ENCODE measurements around the gene KRT37.

KRT37 gene

GRCh38 chr17:41402161-41402560 is 22.2 kb downstream of the KRT37 start:
- Histone ChIP-seq H4K12ac (ENCODE audit: low read depth, low read length) (no peak overlapping the region), H3K79me1 (ENCODE audit: low read length) (no peaks in the 10 kb centered on the region), H3K4ac (ENCODE audit: low read depth, low read length) (no peak overlapping the region), H2AFZ (ENCODE audit: insufficient read depth, low read length, poor library complexity) (no peak overlapping the region), H3K27ac (ENCODE audit: low read depth, low read length) (no peak overlapping the region), H4K91ac (ENCODE audit: low read depth, low read length) (no peak overlapping the region), H3K9ac (ENCODE audit: low read length) (no peak overlapping the region), H3K36me3 (ENCODE audit: control insufficient read depth in 1 of 2, insufficient read depth in 2 of 2, low read length in 2 of 2) (no peaks in the 10 kb centered on the region), H2BK5ac (ENCODE audit: low read depth, low read length, poor library complexity) (no peak overlapping the region), H3K4me1 (ENCODE audit: control insufficient read depth in 1 of 2, insufficient read depth in 2 of 2, low read length in 2 of 2) (peaks cover 0 to 6% of the 10 kb centered on the region in 2 experiments), H3K14ac (ENCODE audit: low read length) (no peak overlapping the region), H3K4me3 (ENCODE audit: low read depth, low read length) (no peak overlapping the region), H3K9me3 (ENCODE audit: insufficient read depth, low read depth, low read length) (no peaks in the 10 kb centered on the region), H3K4me2 (ENCODE audit: low read length) (no peak overlapping the region), H3K18ac (ENCODE audit: low read length) (no peak overlapping the region), H3K79me2 (ENCODE audit: control insufficient read depth, insufficient read depth, low read length, poor library complexity) (no peaks in the 10 kb centered on the region), H2AK5ac (ENCODE audit: low read length) (no peak overlapping the region), H3K27me3 (ENCODE audit: insufficient read depth, low read length) (no peaks in the 10 kb centered on the region), H2BK120ac (ENCODE audit: insufficient read depth, low read length, poor library complexity) (no peak overlapping the region), H3K23ac (ENCODE audit: low read length) (no peak overlapping the region), H2BK12ac (ENCODE audit: low read length) (no peak overlapping the region), H4K8ac (ENCODE audit: low read depth, low read length) (no peak overlapping the region)
- WGBS (ENCODE audit: extremely low coverage, insufficient coverage, insufficient read length) = no CpG with 5 or more reads among the region's 5 CpGs
- DNase-seq = no peak

GRCh38 chr17:41396996-41397660 is 27.3 kb downstream of the KRT37 start, which contains the start of gene KRT31:
KRT31 (minus strand) TSS chr17:41397608; CDS start chr17:41397539, 69 bp downstream.
- Histone ChIP-seq H2BK120ac (ENCODE audit: insufficient read depth, low read length, poor library complexity) (no peak within 1 kb of the TSS), H3K36me3 (ENCODE audit: control insufficient read depth in 1 of 2, insufficient read depth in 2 of 2, low read length in 2 of 2) (no peaks in the 10 kb centered on the region), H3K79me2 (ENCODE audit: control insufficient read depth, insufficient read depth, low read length, poor library complexity) (no peaks in the 10 kb centered on the region), H3K18ac (ENCODE audit: low read length) (no peak within 1 kb of the TSS), H3K14ac (ENCODE audit: low read length) (no peak within 1 kb of the TSS), H3K4ac (ENCODE audit: low read depth, low read length) (no peak within 1 kb of the TSS), H3K4me2 (ENCODE audit: low read length) (no peak within 1 kb of the TSS), H3K27ac (ENCODE audit: low read depth, low read length) (no peak within 1 kb of the TSS), H3K4me3 (ENCODE audit: low read depth, low read length) (no peak within 1 kb of the TSS), H2AFZ (ENCODE audit: insufficient read depth, low read length, poor library complexity) (no peak within 1 kb of the TSS), H3K9ac (ENCODE audit: low read length) (no peak within 1 kb of the TSS), H2BK5ac (ENCODE audit: low read depth, low read length, poor library complexity) (no peak within 1 kb of the TSS), H3K79me1 (ENCODE audit: low read length) (no peaks in the 10 kb centered on the region), H3K23ac (ENCODE audit: low read length) (no peak within 1 kb of the TSS), H2BK12ac (ENCODE audit: low read length) (no peak within 1 kb of the TSS), H4K12ac (ENCODE audit: low read depth, low read length) (no peak within 1 kb of the TSS), H4K8ac (ENCODE audit: low read depth, low read length) (no peak within 1 kb of the TSS), H3K9me3 (ENCODE audit: insufficient read depth, low read depth, low read length) (no peaks in the 10 kb centered on the region), H2AK5ac (ENCODE audit: low read length) (no peak within 1 kb of the TSS), H3K4me1 (ENCODE audit: control insufficient read depth in 1 of 2, insufficient read depth in 2 of 2, low read length in 2 of 2) (peaks cover 13 to 16% of the 10 kb centered on the region in 2 experiments), H4K91ac (ENCODE audit: low read depth, low read length) (no peak within 1 kb of the TSS), H3K27me3 (ENCODE audit: insufficient read depth, low read length) (no peaks in the 10 kb centered on the region)
- no CpG with 5 or more reads among the region's 16 CpGs for WGBS (ENCODE audit: extremely low coverage, insufficient coverage, insufficient read length)
- DNase-seq = no peak

- no peaks in the 10 kb centered on the region for H3K79me2 ChIP-seq (ENCODE audit: control insufficient read depth, insufficient read depth, low read length, poor library complexity)
- no peaks in the 10 kb centered on the region for H3K9me3 ChIP-seq (ENCODE audit: insufficient read depth, low read depth, low read length)
- no peak overlapping the region for H2AFZ ChIP-seq (ENCODE audit: insufficient read depth, low read length, poor library complexity)
- H3K36me3 ChIP-seq (ENCODE audit: control insufficient read depth in 1 of 2, insufficient read depth in 2 of 2, low read length in 2 of 2) = no peaks in the 10 kb centered on the region
- no peak overlapping the region for H3K4me3 ChIP-seq (ENCODE audit: low read depth, low read length)
- no peak overlapping the region for H4K91ac ChIP-seq (ENCODE audit: low read depth, low read length)
- no peak overlapping the region for H3K27ac ChIP-seq (ENCODE audit: low read depth, low read length)
- no peak overlapping the region for H3K9ac ChIP-seq (ENCODE audit: low read length)
- no peak overlapping the region for H4K8ac ChIP-seq (ENCODE audit: low read depth, low read length)
- H3K4me1 ChIP-seq (ENCODE audit: control insufficient read depth in 1 of 2, insufficient read depth in 2 of 2, low read length in 2 of 2) = peaks cover 13 to 16% of the 10 kb centered on the region in 2 experiments
- no peak overlapping the region for H2AK5ac ChIP-seq (ENCODE audit: low read length)
- no peak overlapping the region for H2BK120ac ChIP-seq (ENCODE audit: insufficient read depth, low read length, poor library complexity)
- H3K14ac ChIP-seq (ENCODE audit: low read length) = no peak overlapping the region
- H3K23ac ChIP-seq (ENCODE audit: low read length) = no peak overlapping the region
- H2BK5ac ChIP-seq (ENCODE audit: low read depth, low read length, poor library complexity) = no peak overlapping the region
- no peak overlapping the region for H3K4ac ChIP-seq (ENCODE audit: low read depth, low read length)
- WGBS (ENCODE audit: extremely low coverage, insufficient coverage, insufficient read length) = no CpG with 5 or more reads among the region's 7 CpGs
- H3K27me3 ChIP-seq (ENCODE audit: insufficient read depth, low read length) = no peaks in the 10 kb centered on the region
- no peaks in the 10 kb centered on the region for H3K79me1 ChIP-seq (ENCODE audit: low read length)
- H3K4me2 ChIP-seq (ENCODE audit: low read length) = no peak overlapping the region
- H4K12ac ChIP-seq (ENCODE audit: low read depth, low read length) = no peak overlapping the region
- DNase-seq = no peak
- H3K18ac ChIP-seq (ENCODE audit: low read length) = no peak overlapping the region
- no peak overlapping the region for H2BK12ac ChIP-seq (ENCODE audit: low read length)
Observed at GRCh38 chr17:41396340-41396739, 28.0 kb downstream of the KRT37 start.

GRCh38 chr17:41395611-41396010 is 28.8 kb downstream of the KRT37 start:
- no CpG with 5 or more reads among the region's 1 CpG for WGBS (ENCODE audit: extremely low coverage, insufficient coverage, insufficient read length)
- Histone ChIP-seq H2BK120ac (ENCODE audit: insufficient read depth, low read length, poor library complexity) (no peak overlapping the region), H3K79me2 (ENCODE audit: control insufficient read depth, insufficient read depth, low read length, poor library complexity) (no peaks in the 10 kb centered on the region), H3K9me3 (ENCODE audit: insufficient read depth, low read depth, low read length) (no peaks in the 10 kb centered on the region), H4K12ac (ENCODE audit: low read depth, low read length) (no peak overlapping the region), H2AFZ (ENCODE audit: insufficient read depth, low read length, poor library complexity) (no peak overlapping the region), H3K79me1 (ENCODE audit: low read length) (no peaks in the 10 kb centered on the region), H3K4me3 (ENCODE audit: low read depth, low read length) (no peak overlapping the region), H3K9ac (ENCODE audit: low read length) (no peak overlapping the region), H3K4me1 (ENCODE audit: control insufficient read depth in 1 of 2, insufficient read depth in 2 of 2, low read length in 2 of 2) (peaks cover 13 to 16% of the 10 kb centered on the region in 2 experiments), H3K18ac (ENCODE audit: low read length) (no peak overlapping the region), H2BK5ac (ENCODE audit: low read depth, low read length, poor library complexity) (no peak overlapping the region), H4K8ac (ENCODE audit: low read depth, low read length) (no peak overlapping the region), H3K36me3 (ENCODE audit: control insufficient read depth in 1 of 2, insufficient read depth in 2 of 2, low read length in 2 of 2) (no peaks in the 10 kb centered on the region), H4K91ac (ENCODE audit: low read depth, low read length) (no peak overlapping the region), H3K23ac (ENCODE audit: low read length) (no peak overlapping the region), H2BK12ac (ENCODE audit: low read length) (no peak overlapping the region), H3K4me2 (ENCODE audit: low read length) (no peak overlapping the region), H3K4ac (ENCODE audit: low read depth, low read length) (no peak overlapping the region), H3K27ac (ENCODE audit: low read depth, low read length) (no peak overlapping the region), H2AK5ac (ENCODE audit: low read length) (no peak overlapping the region), H3K14ac (ENCODE audit: low read length) (no peak overlapping the region), H3K27me3 (ENCODE audit: insufficient read depth, low read length) (no peaks in the 10 kb centered on the region)
- no peak for DNase-seq

Measured in trophoblast cell (in vitro differentiated cells and primary cell).